Osteocyte (in vitro differentiated cells): Measurements from ENCODE around the gene TAOK2. TPM values are rescaled to one million over a fixed set of nuclear protein-coding genes. Genes with fewer than 3 reads are reported as not detected.
"Not testable (repeated sequence)": the region's sequence is repeated elsewhere in the genome, so short reads cannot be mapped to it uniquely, and the experiment has no call there.

Source experiments
- DNase-seq: peaks from one replicate; pipeline ENCODE4 v3.0.0; 2021; ENCODE audit warnings: mixed read lengths; ENCODE audit not compliant: unreplicated experiment; ENCODE audit errors: extremely low spot score
- H3K27ac Mint-ChIP-seq: one replicate; pipeline ENCODE4 v1.8.0; 2021; ENCODE audit warnings: mild to moderate bottlenecking, mixed read lengths; ENCODE audit not compliant: unreplicated experiment
- H3K27me3 Mint-ChIP-seq: one replicate; pipeline ENCODE4 v1.8.0; 2021; ENCODE audit warnings: mixed read lengths; ENCODE audit not compliant: unreplicated experiment
- H3K36me3 Mint-ChIP-seq: one replicate; pipeline ENCODE4 v1.8.0; 2021; ENCODE audit warnings: mixed read lengths; ENCODE audit not compliant: unreplicated experiment
- H3K4me1 Mint-ChIP-seq: one replicate; pipeline ENCODE4 v1.8.0; 2021; ENCODE audit warnings: mixed read lengths; ENCODE audit not compliant: unreplicated experiment
- H3K4me3 Mint-ChIP-seq: one replicate; pipeline ENCODE4 v1.8.0; 2021; ENCODE audit warnings: mild to moderate bottlenecking, moderate library complexity, mixed read lengths; ENCODE audit not compliant: unreplicated experiment
- H3K9me3 Mint-ChIP-seq: one replicate; pipeline ENCODE4 v1.8.0; 2021; ENCODE audit warnings: mixed read lengths; ENCODE audit not compliant: unreplicated experiment
- total RNA-seq: library from RNA; stranded (reverse); gene quantifications from 2 replicates; pipeline ENCODE4 v1.2.1, GENCODE V29; 2021
- TF ChIP-seq, protein P1 (sequence below): fragments of 200-600 bp; sonication (generic); IDR thresholded peaks from 2 replicates; pipeline ENCODE4 v1.5.0; 2021; ENCODE audit warnings: antibody characterized with exemption, mild to moderate bottlenecking, moderate library complexity

The TAOK2 gene
- total RNA-seq, 1 donor from 2014 or later, result 48.8 TPM

- TF ChIP-seq, protein P1, sequence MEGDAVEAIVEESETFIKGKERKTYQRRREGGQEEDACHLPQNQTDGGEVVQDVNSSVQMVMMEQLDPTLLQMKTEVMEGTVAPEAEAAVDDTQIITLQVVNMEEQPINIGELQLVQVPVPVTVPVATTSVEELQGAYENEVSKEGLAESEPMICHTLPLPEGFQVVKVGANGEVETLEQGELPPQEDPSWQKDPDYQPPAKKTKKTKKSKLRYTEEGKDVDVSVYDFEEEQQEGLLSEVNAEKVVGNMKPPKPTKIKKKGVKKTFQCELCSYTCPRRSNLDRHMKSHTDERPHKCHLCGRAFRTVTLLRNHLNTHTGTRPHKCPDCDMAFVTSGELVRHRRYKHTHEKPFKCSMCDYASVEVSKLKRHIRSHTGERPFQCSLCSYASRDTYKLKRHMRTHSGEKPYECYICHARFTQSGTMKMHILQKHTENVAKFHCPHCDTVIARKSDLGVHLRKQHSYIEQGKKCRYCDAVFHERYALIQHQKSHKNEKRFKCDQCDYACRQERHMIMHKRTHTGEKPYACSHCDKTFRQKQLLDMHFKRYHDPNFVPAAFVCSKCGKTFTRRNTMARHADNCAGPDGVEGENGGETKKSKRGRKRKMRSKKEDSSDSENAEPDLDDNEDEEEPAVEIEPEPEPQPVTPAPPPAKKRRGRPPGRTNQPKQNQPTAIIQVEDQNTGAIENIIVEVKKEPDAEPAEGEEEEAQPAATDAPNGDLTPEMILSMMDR, result no peak
- H3K9me3 Mint-ChIP-seq, result peaks cover 4% of the 10 kb centered on the region
Observed at GRCh38 chr16:29950806-29951461, 22.7 kb upstream of the TAOK2 start.

GRCh38 chr16:29951625-29952365 is 21.9 kb upstream of the TAOK2 start:
- no peaks in the 10 kb centered on the region for H3K27me3 Mint-ChIP-seq
- H3K4me3 Mint-ChIP-seq, result no peak overlapping the region

More at GRCh38 chr16:29950806-29951461, 22.7 kb upstream of the TAOK2 start:
- no peaks in the 10 kb centered on the region for H3K27me3 Mint-ChIP-seq
- DNase-seq, result no peak
- no peaks in the 10 kb centered on the region for H3K36me3 Mint-ChIP-seq
- no peaks in the 10 kb centered on the region for H3K4me1 Mint-ChIP-seq
- no peak overlapping the region for H3K27ac Mint-ChIP-seq
- no peak overlapping the region for H3K4me3 Mint-ChIP-seq

DNA sequence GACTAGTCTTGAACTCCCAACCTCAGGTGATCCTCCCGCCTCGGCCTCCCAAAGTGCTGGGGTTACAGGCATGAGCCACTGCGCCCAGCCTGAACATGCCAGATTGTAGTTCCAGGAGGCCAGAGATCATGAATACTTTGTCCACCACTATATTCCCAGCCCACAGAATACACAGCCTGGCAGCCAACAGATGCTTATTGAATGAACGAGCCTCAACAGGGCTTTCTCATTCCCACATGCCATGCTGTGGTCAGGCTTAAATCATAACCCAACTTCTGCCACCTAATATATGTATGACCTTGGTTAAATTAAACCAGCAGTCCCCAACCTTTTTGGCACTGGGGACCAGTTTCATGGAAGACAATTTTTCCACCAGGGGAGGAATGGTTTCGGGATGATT is 14.9 kb upstream of the TAOK2 start:
- H3K27me3 Mint-ChIP-seq, result no peaks in the 10 kb centered on the region
- TF ChIP-seq, protein P1, result no peak
- no peak for DNase-seq
- peaks cover 16% of the 10 kb centered on the region for H3K4me1 Mint-ChIP-seq
- H3K27ac Mint-ChIP-seq, result no peak overlapping the region
- no peaks in the 10 kb centered on the region for H3K36me3 Mint-ChIP-seq
- no peak overlapping the region for H3K4me3 Mint-ChIP-seq
- no peaks in the 10 kb centered on the region for H3K9me3 Mint-ChIP-seq

More at GRCh38 chr16:29951625-29952365, 21.9 kb upstream of the TAOK2 start:
- no peak for DNase-seq
- Mint-ChIP-seq H3K4me1 (no peaks in the 10 kb centered on the region), H3K36me3 (no peaks in the 10 kb centered on the region), H3K27ac (no peak overlapping the region), H3K9me3 (peaks cover 4% of the 10 kb centered on the region)
- TF ChIP-seq, protein P1, result no peak

- no peak overlapping the region for H3K27ac Mint-ChIP-seq
- peaks cover 16% of the 10 kb centered on the region for H3K4me1 Mint-ChIP-seq
- no peaks in the 10 kb centered on the region for H3K36me3 Mint-ChIP-seq
- H3K9me3 Mint-ChIP-seq, result no peaks in the 10 kb centered on the region
- TF ChIP-seq, protein P1, result no peak
- DNase-seq, result no peak
- no peak overlapping the region for H3K4me3 Mint-ChIP-seq
- no peaks in the 10 kb centered on the region for H3K27me3 Mint-ChIP-seq
Observed at GRCh38 chr16:29959293-29959692, 14.4 kb upstream of the TAOK2 start.

DNA sequence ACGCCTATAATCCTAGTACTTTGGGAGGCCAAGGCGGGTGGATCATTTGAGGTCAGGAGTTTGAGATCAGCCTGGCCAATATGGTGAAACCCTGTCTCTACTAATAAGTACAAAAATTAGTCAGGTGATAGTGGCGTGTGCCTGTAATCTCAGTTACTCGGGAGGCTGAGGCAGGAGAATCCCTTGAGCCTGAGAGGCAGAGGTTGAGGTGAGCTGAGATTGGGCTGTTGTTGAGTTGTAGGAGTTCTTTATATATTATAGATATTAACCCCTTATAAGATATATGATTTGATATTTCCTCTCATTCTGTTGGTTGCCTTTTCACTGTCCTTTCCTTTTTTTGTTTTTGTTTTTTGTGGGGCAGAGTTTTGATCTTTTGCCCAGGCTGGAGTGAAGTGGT is 13.8 kb upstream of the TAOK2 start:
- not testable (repeated sequence) for H3K36me3 Mint-ChIP-seq, H3K9me3 Mint-ChIP-seq, DNase-seq, H3K27ac Mint-ChIP-seq, H3K27me3 Mint-ChIP-seq, H3K4me3 Mint-ChIP-seq
- peaks cover 16% of the 10 kb centered on the region for H3K4me1 Mint-ChIP-seq
